IMR-90 (cell line): ENCODE measurements around the gene ATP1A2. TPM values are rescaled to one million over a fixed set of nuclear protein-coding genes. Genes with fewer than 3 reads are reported as not detected.

ENCODE experiments used
- ATAC-seq: fragments of 200-7000 bp; cut with Tn5 transposase; 2 replicates; pipeline ENCODE4 v1.9.1; 2020; ENCODE audit warnings: low read depth, mild to moderate bottlenecking, moderate library complexity
- BruUV-seq: library from RNA; stranded (reverse); fragments of 400-500 nt; replicated peaks from 2 replicates; lab custom pipeline; 2021; lab: Mats Ljungman, UMichigan
- CTCF ChIA-PET: fragments of 300-600 bp; formaldehyde crosslinking; extraction: SDS; loops from one replicate; lab custom pipeline; 2021; ENCODE audit warnings: antibody characterized with exemption; lab: Yijun Ruan, JAX
- POLR2A ChIA-PET: fragments of 300-600 bp; sonication (Branson Sonifier 250); formaldehyde crosslinking; loops from one replicate; lab custom pipeline; 2022; ENCODE audit warnings: antibody characterized with exemption; ENCODE audit not compliant: unreplicated experiment; lab: Charles Lee
- DNase-seq: peaks from one replicate; pipeline ENCODE4 v3.0.0; 2013
- H2AFZ ChIP-seq: replicated peaks from 2 replicates; pipeline ENCODE3; 2013; ENCODE audit warnings: low read length, mild to moderate bottlenecking; ENCODE audit not compliant: poor library complexity
- H2AK5ac ChIP-seq: 2 replicates; pipeline ENCODE4 v1.6.1; 2013; ENCODE audit warnings: low read depth, low read length, inconsistent platforms
- H2AK9ac ChIP-seq: replicated peaks from 2 replicates; pipeline ENCODE3; 2013; ENCODE audit warnings: mild to moderate bottlenecking, low read depth, low read length, moderate library complexity; ENCODE audit not compliant: poor library complexity
- H2BK120ac ChIP-seq: 2 replicates; pipeline ENCODE4 v1.6.1; 2013; ENCODE audit warnings: low read depth, low read length, inconsistent platforms
- H2BK15ac ChIP-seq: 3 replicates; pipeline ENCODE4 v1.6.1; 2013; ENCODE audit warnings: low read depth, low read length, inconsistent platforms
- H2BK20ac ChIP-seq: 2 replicates; pipeline ENCODE4 v1.6.1; 2013; ENCODE audit warnings: low read depth, mild to moderate bottlenecking, inconsistent platforms, low read length, moderate library complexity
- H2BK5ac ChIP-seq: 2 replicates; pipeline ENCODE4 v1.6.1; 2013; ENCODE audit warnings: mild to moderate bottlenecking, low read depth, low read length, inconsistent platforms; ENCODE audit not compliant: poor library complexity, severe bottlenecking
- H3K14ac ChIP-seq: replicated peaks from 2 replicates; pipeline ENCODE4 v1.6.1; 2013; ENCODE audit warnings: low read depth, low read length, inconsistent platforms
- H3K18ac ChIP-seq: 2 replicates; pipeline ENCODE4 v1.6.1; 2013; ENCODE audit warnings: low read depth, low read length, control low read depth
- H3K23ac ChIP-seq: 2 replicates; pipeline ENCODE4 v1.6.1; 2013; ENCODE audit warnings: low read depth, low read length, inconsistent platforms
- H3K27ac ChIP-seq: 2 replicates; pipeline ENCODE4 v1.5.1; 2013; ENCODE audit warnings: mild to moderate bottlenecking, control low read depth, low read length; ENCODE audit not compliant: insufficient read depth
- H3K27me3 ChIP-seq: 2 replicates; pipeline ENCODE4 v1.6.1; 2013; ENCODE audit warnings: low read length; ENCODE audit not compliant: control insufficient read depth, insufficient read depth
- H3K36me3 ChIP-seq: 2 replicates; pipeline ENCODE4 v1.6.1; 2013; ENCODE audit warnings: low read length, mixed read lengths; ENCODE audit not compliant: control insufficient read depth, insufficient read depth
- H3K4ac ChIP-seq: 2 replicates; pipeline ENCODE4 v1.6.1; 2013; ENCODE audit warnings: low read depth, low read length, inconsistent platforms
- H3K4me1 ChIP-seq: 2 replicates; pipeline ENCODE4 v1.6.1; 2013; ENCODE audit warnings: low read length, mixed read lengths; ENCODE audit not compliant: control insufficient read depth, insufficient read depth
- H3K4me2 ChIP-seq: 2 replicates; pipeline ENCODE4 v1.6.1; 2013; ENCODE audit warnings: low read depth, mild to moderate bottlenecking, control low read depth, low read length, moderate library complexity
- H3K4me3 ChIP-seq: 2 replicates; pipeline ENCODE4 v1.5.1; 2013; ENCODE audit warnings: low read depth, mild to moderate bottlenecking, control low read depth, low read length, moderate library complexity; ENCODE audit not compliant: insufficient read depth
- H3K56ac ChIP-seq: 2 replicates; pipeline ENCODE4 v1.6.1; 2013; ENCODE audit warnings: low read length, inconsistent platforms; ENCODE audit not compliant: insufficient read depth; ENCODE audit errors: extremely low read depth
- H3K79me1 ChIP-seq, 2 experiments: 2 replicates each; pipeline ENCODE4 v1.6.1; 2013; ENCODE audit warnings: low read length in 2 of 2, inconsistent platforms in 1 of 2, low read depth in 1 of 2
- H3K9ac ChIP-seq: 2 replicates; pipeline ENCODE4 v1.6.1; 2013; ENCODE audit warnings: low read depth, low read length, control low read depth
- H3K9me1 ChIP-seq: 2 replicates; pipeline ENCODE4 v1.6.1; 2013; ENCODE audit warnings: low read length, inconsistent platforms; ENCODE audit not compliant: insufficient read depth
- H3K9me3 ChIP-seq: 2 replicates; pipeline ENCODE4 v1.6.1; 2013; ENCODE audit warnings: low read length; ENCODE audit not compliant: control insufficient read depth, insufficient read depth
- H4K20me1 ChIP-seq: 2 replicates; pipeline ENCODE4 v1.6.1; 2013; ENCODE audit warnings: low read length, inconsistent platforms; ENCODE audit not compliant: insufficient read depth
- H4K5ac ChIP-seq: 2 replicates; pipeline ENCODE4 v1.6.1; 2013; ENCODE audit warnings: mild to moderate bottlenecking, low read depth, low read length, control low read depth
- H4K8ac ChIP-seq, 2 experiments: 2 replicates each; pipeline ENCODE4 v1.6.1; 2013; ENCODE audit warnings: low read depth in 2 of 2, low read length in 2 of 2, control low read depth in 1 of 2, inconsistent platforms in 1 of 2
- H4K91ac ChIP-seq: 2 replicates; pipeline ENCODE4 v1.6.1; 2013; ENCODE audit warnings: low read depth, low read length, inconsistent platforms; ENCODE audit not compliant: insufficient read depth
- BHLHE40 ChIP-seq: fragments of 150-350 bp; IDR thresholded peaks from 2 replicates; pipeline ENCODE4 v1.6.1; 2016; ENCODE audit warnings: mild to moderate bottlenecking, low read depth, low read length
- CEBPB ChIP-seq: IDR thresholded peaks from 2 replicates; pipeline ENCODE4 v1.6.1; 2012; ENCODE audit warnings: low read depth, low read length, improper control_type of control experiment
- CHD1 ChIP-seq: IDR thresholded peaks from 2 replicates; pipeline ENCODE4 v1.6.1; 2012; ENCODE audit warnings: low read depth, low read length, improper control_type of control experiment
- CTCF ChIP-seq: conservative IDR thresholded peaks from 2 replicates; pipeline ENCODE4 v1.5.1; 2012; ENCODE audit warnings: mild to moderate bottlenecking, low read depth, low read length, improper control_type of control experiment
- FOS ChIP-seq: fragments of 150-350 bp; IDR thresholded peaks from 2 replicates; pipeline ENCODE4 v1.6.1; 2016; ENCODE audit warnings: low read depth, low read length
- MAFK ChIP-seq: IDR thresholded peaks from 2 replicates; pipeline ENCODE4 v1.6.1; 2012; ENCODE audit warnings: low read depth, low read length, improper control_type of control experiment
- MAZ ChIP-seq: IDR thresholded peaks from 2 replicates; pipeline ENCODE4 v1.6.1; 2012; ENCODE audit warnings: low read depth, mild to moderate bottlenecking, low read length, improper control_type of control experiment, moderate library complexity, borderline replicate concordance
- MXI1 ChIP-seq: IDR thresholded peaks from 2 replicates; pipeline ENCODE4 v1.6.1; 2012; ENCODE audit warnings: low read depth, mild to moderate bottlenecking, low read length, moderate library complexity, borderline replicate concordance
- NFE2L2 ChIP-seq: fragments of 150-350 bp; IDR thresholded peaks from 2 replicates; pipeline ENCODE4 v1.6.1; 2016; ENCODE audit warnings: low read depth, mild to moderate bottlenecking, low read length
- RAD21 ChIP-seq: IDR thresholded peaks from 2 replicates; pipeline ENCODE4 v1.6.1; 2012; ENCODE audit warnings: low read length, improper control_type of control experiment
- RCOR1 ChIP-seq: IDR thresholded peaks from 2 replicates; pipeline ENCODE4 v1.6.1; 2012; ENCODE audit warnings: mild to moderate bottlenecking, low read length, improper control_type of control experiment; ENCODE audit not compliant: insufficient replicate concordance
- RFX5 ChIP-seq: IDR thresholded peaks from 2 replicates; pipeline ENCODE4 v1.8.0; 2012; ENCODE audit warnings: low read depth, mild to moderate bottlenecking, low read length, moderate library complexity
- SMC3 ChIP-seq: fragments of 150-350 bp; IDR thresholded peaks from 2 replicates; pipeline ENCODE4 v1.6.1; 2016; ENCODE audit warnings: low read depth, mild to moderate bottlenecking, antibody characterized with exemption, low read length, moderate library complexity
- WGBS, 2 experiments: methylation state at CpG; one replicate each; pipeline versions ENCODE4 v1.1.5 to v1.1.7; 2013; ENCODE audit warnings: missing lambda C conversion rate in 2 of 2; ENCODE audit not compliant: insufficient read length in 1 of 2; ENCODE audit errors: extremely low coverage in 2 of 2; 5-methylcytosine and 5-hydroxymethylcytosine counted together
- dilution Hi-C: fragments of 300-500 bp; cut with HindIII; formaldehyde crosslinking; loops from one replicate; pipeline ENCODE4 v1.14.3; 2018; ENCODE audit warnings: low sequenced_read_pairs; ENCODE audit not compliant: unreplicated experiment
- in situ Hi-C: fragments of 300-500 bp; cut with MboI; formaldehyde crosslinking; loops from 3 replicates; pipeline ENCODE4 v1.14.3; 2019; ENCODE audit warnings: low sequenced_read_pairs, inconsistent platforms, mixed read lengths
- intact Hi-C: fragments of 100-400 bp; cut with micrococcal nuclease; formaldehyde crosslinking; loops from 2 replicates; pipeline ENCODE4 v1.10.0; 2022
- polyA plus RNA-seq, 3 experiments: library from polyadenylated mRNA; depleted of rRNA; stranded (reverse); fragments of >200 nt; gene quantifications; 2 replicates each; pipeline ENCODE4 v1.2.3, GENCODE V29; 2012; ENCODE audit warnings: low replicate concordance in 1 of 3
- total RNA-seq: library from RNA; depleted of rRNA; stranded (reverse); fragments of >200 nt; gene quantifications from 2 replicates; pipeline ENCODE4 v1.2.3, GENCODE V29; 2012

ATP1A2 gene
- total and polyA plus RNA-seq, 2 of the 4 experiments (the other 2 are of a cell fraction), result under 0.01 to 0.15 TPM

- no peak overlapping the region for H2AFZ ChIP-seq
Observed at GRCh38 chr1:160104486-160104885, 11.1 kb upstream of the ATP1A2 start.

More at GRCh38 chr1:160104486-160104885, 11.1 kb upstream of the ATP1A2 start:
- intact Hi-C loops, result no loop called here
- Histone ChIP-seq H4K20me1 (no peaks in the 10 kb centered on the region), H3K18ac (no peak overlapping the region; the same call in 1 of the 2 replicates), H3K56ac (no peak overlapping the region), H3K79me1 (no peaks in the 10 kb centered on the region), H3K4me1 (peaks cover 18% of the 10 kb centered on the region), H3K23ac (no peak overlapping the region), H3K36me3 (no peaks in the 10 kb centered on the region), H3K9me1 (no peaks in the 10 kb centered on the region), H2AK5ac (no peak overlapping the region), H2BK5ac (no peak overlapping the region), H3K27ac (no peak overlapping the region), H4K5ac (no peak overlapping the region; the same call in 1 of the 2 replicates), H2AK9ac (no peak overlapping the region), H3K4ac (no peak overlapping the region; the same call in 1 of the 2 replicates), H2BK20ac (no peak overlapping the region; the same call in 1 of the 2 replicates), H3K9ac (no peak overlapping the region), H3K4me2 (no peak overlapping the region), H4K8ac (0 out of 4 replicates have a peak overlapping the region, but pooled peaks of 1 of the 2 experiments have one; percentile 11), H3K9me3 (no peaks in the 10 kb centered on the region), H2BK120ac (no peak overlapping the region), H3K27me3 (peaks cover 24% of the 10 kb centered on the region), H2BK15ac (no peak overlapping the region), H4K91ac (no peak overlapping the region), H3K4me3 (no peak overlapping the region), H3K14ac (no peak overlapping the region)
- ATAC-seq, result no peak
- dilution Hi-C loops, result loop anchor here (10.0 kb wide), 1 partner anchor 110 kb away; no protein-coding TSS in a partner anchor
- in situ Hi-C loops, result no loop called here
- WGBS, 2 experiments, result 50% methylated on average over 1 of the region's 3 CpGs; no CpG with 5 or more reads in 1 of the 2 experiments
- TF ChIP-seq FOS (no peak), RFX5 (no peak), MXI1 (no peak), CEBPB (no peak), NFE2L2 (no peak), MAFK (no peak), SMC3 (no peak), CHD1 (no peak), RAD21 (no peak), BHLHE40 (no peak), RCOR1 (no peak), CTCF (no peak), MAZ (no peak)
- no peak for DNase-seq
- CTCF ChIA-PET, result interaction anchor here (0.6 to 2.4 kb wide), 5 partner anchors 21 to 269 kb away, joined by 3 to 8 read pairs (median 4); no protein-coding TSS in a partner anchor
- POLR2A ChIA-PET, result no interaction called here
- no TSS peak for BruUV-seq
